CD8-positive, alpha-beta memory T cell (primary cell): ENCODE results near the gene LDOC1. TPM values are rescaled to one million over a fixed set of nuclear protein-coding genes. Genes with fewer than 3 reads are reported as not detected.

Experiments
- polyA plus RNA-seq: library from polyadenylated mRNA; unstranded; fragments of 300-500 nt; fragmentation: Illumina TruSeq; gene quantifications from one replicate; pipeline ENCODE4 v1.2.3, GENCODE V29; 2021
- total RNA-seq, 2 experiments: library from RNA; stranded (reverse); gene quantifications; one replicate each; pipeline ENCODE4 v1.2.3, GENCODE V29; 2021

LDOC1 gene
- total and polyA plus RNA-seq, 3 experiments from 2014 or later: 0.88 to 19.3 (median 1.4) TPM

Other genes starting within 250 kb of the LDOC1 start
- gene SPANXB1, start 174.5 kb downstream of the LDOC1 start, total RNA-seq: not detected
- gene SPANXB1, start 174.5 kb downstream of the LDOC1 start, polyA plus RNA-seq: not detected
- gene SPANXC, start 65.4 kb upstream of the LDOC1 start, total RNA-seq: not detected
- not detected for gene SPANXC, start 65.4 kb upstream of the LDOC1 start, polyA plus RNA-seq